ENCODE measurements around the gene SDK2. TPM values are rescaled to one million over a fixed set of nuclear protein-coding genes. Genes with fewer than 3 reads are reported as not detected.

The SDK2 gene
- total RNA-seq, 4 donors from 2014 or later, result 0.18 to 3.3 (median 1.2) TPM

- TF ChIP-seq CTCF (IDR thresholded peaks at IDR 0.05), result no peak
- no peak for TF ChIP-seq POLR2A (IDR thresholded peaks at IDR 0.05)
- H3K27me3 ChIP-seq, result no peaks in the 10 kb centered on the region
- H3K27ac ChIP-seq, result no peak overlapping the region
- no peaks in the 10 kb centered on the region for H3K9me3 ChIP-seq
- H3K36me3 ChIP-seq, result no peaks in the 10 kb centered on the region
- H3K4me3 ChIP-seq, result no peak overlapping the region
- no peaks in the 10 kb centered on the region for H3K4me1 ChIP-seq
- DNase-seq, result no peak
These were observed 25.5 kb upstream of the SDK2 start for GRCh38 chr17:73669771-73670170.

- Histone ChIP-seq H3K27me3 (no peaks in the 10 kb centered on the region), H3K4me1 (no peaks in the 10 kb centered on the region), H3K36me3 (no peaks in the 10 kb centered on the region), H3K27ac (no peak overlapping the region), H3K4me3 (no peak overlapping the region), H3K9me3 (no peaks in the 10 kb centered on the region)
- no peak for DNase-seq
- no peak for TF ChIP-seq CTCF (IDR thresholded peaks at IDR 0.05)
- TF ChIP-seq POLR2A (IDR thresholded peaks at IDR 0.05), result no peak
These were observed 23.1 kb upstream of the SDK2 start for GRCh38 chr17:73667181-73667959.

GRCh38 chr17:73663614-73664013 is 19.4 kb upstream of the SDK2 start:
- Histone ChIP-seq H3K9me3 (no peaks in the 10 kb centered on the region), H3K4me3 (no peak overlapping the region), H3K36me3 (no peaks in the 10 kb centered on the region), H3K4me1 (no peaks in the 10 kb centered on the region), H3K27ac (no peak overlapping the region), H3K27me3 (no peaks in the 10 kb centered on the region)
- TF ChIP-seq CTCF (IDR thresholded peaks at IDR 0.05) (no peak), POLR2A (IDR thresholded peaks at IDR 0.05) (no peak)
- no peak for DNase-seq

GRCh38 chr17:73660366-73660765 is 16.1 kb upstream of the SDK2 start:
- no peak overlapping the region for H3K27ac ChIP-seq
- no peaks in the 10 kb centered on the region for H3K9me3 ChIP-seq
- H3K36me3 ChIP-seq, result no peaks in the 10 kb centered on the region
- peaks cover 0 to 6% (median 0%) of the 10 kb centered on the region in 4 donors for H3K4me1 ChIP-seq
- no peak for DNase-seq
- no peaks in the 10 kb centered on the region for H3K27me3 ChIP-seq
- no peak overlapping the region for H3K4me3 ChIP-seq
- TF ChIP-seq CTCF (IDR thresholded peaks at IDR 0.05), result no peak
- TF ChIP-seq POLR2A (IDR thresholded peaks at IDR 0.05), result no peak

GRCh38 chr17:73658821-73659515 is 14.7 kb upstream of the SDK2 start:
- H3K36me3 ChIP-seq, result no peaks in the 10 kb centered on the region
- H3K9me3 ChIP-seq, result no peaks in the 10 kb centered on the region
- peaks cover 0 to 6% (median 0%) of the 10 kb centered on the region in 4 donors for H3K4me1 ChIP-seq
- no peak overlapping the region for H3K4me3 ChIP-seq
- no peak for TF ChIP-seq CTCF (IDR thresholded peaks at IDR 0.05)
- TF ChIP-seq POLR2A (IDR thresholded peaks at IDR 0.05), result no peak
- H3K27ac ChIP-seq, result no peak overlapping the region
- DNase-seq, result no peak
- no peaks in the 10 kb centered on the region for H3K27me3 ChIP-seq

Measured in Peyer's patch (tissue), 4 donors.